HG02588 (cell line): Measurements from ENCODE around the gene RNMT.
A peak's percentile ranks its signal among the peaks of the same experiment; 100 is the strongest.

Source experiments
- ATAC-seq: cut with Tn5 transposase; IDR thresholded peaks from one replicate; pipeline ENCODE4 v1.9.1; 2021; ENCODE audit warnings: mild to moderate bottlenecking, moderate library complexity; ENCODE audit not compliant: unreplicated experiment

Gene RNMT

GRCh38 chr18:13809531-13810255, 83.2 kb downstream of the RNMT start:
- no peak for ATAC-seq

GRCh38 chr18:13810950-13811485, 84.5 kb downstream of the RNMT start:
- no peak for ATAC-seq

GRCh38 chr18:13811993-13812392, 85.5 kb downstream of the RNMT start:
- ATAC-seq: no peak

GRCh38 chr18:13813271-13813849, 86.9 kb downstream of the RNMT start:
- peak; percentile 86 for ATAC-seq
